Activated T-cell treated with anti-CD3 and anti-CD28 coated beads, Interleukin-2, amount 50 U/mL, for 48 hours (primary cell): ENCODE measurements around the gene SETD2.

ENCODE experiments used
- DNase-seq, 2 experiments: peaks; one replicate each; pipeline ENCODE4 v3.0.0-alpha.2; 2020

Gene SETD2

GRCh38 chr3:47006145-47006651 is 157.7 kb downstream of the SETD2 start:
- DNase-seq, result no peak

- DNase-seq, result no peak
Observed at GRCh38 chr3:47005212-47006144, 158.4 kb downstream of the SETD2 start.

- no peak for DNase-seq
Observed at GRCh38 chr3:47004369-47005211, 159.3 kb downstream of the SETD2 start.

- no peak for DNase-seq
Observed at GRCh38 chr3:47003461-47004368, 160.2 kb downstream of the SETD2 start.

GRCh38 chr3:47003056-47003410 is 160.9 kb downstream of the SETD2 start:
- DNase-seq, result no peak

- DNase-seq, result no peak
Observed at GRCh38 chr3:47002171-47003055, 161.5 kb downstream of the SETD2 start.

- no peak for DNase-seq
Observed at GRCh38 chr3:47001731-47002170, 162.2 kb downstream of the SETD2 start.

GRCh38 chr3:47000922-47001730 is 162.8 kb downstream of the SETD2 start:
- no peak for DNase-seq

GRCh38 chr3:47000198-47000815 is 163.6 kb downstream of the SETD2 start:
- DNase-seq, result no peak

GRCh38 chr3:46999516-47000197 is 164.3 kb downstream of the SETD2 start:
- DNase-seq, result no peak

- no peak for DNase-seq
Observed at GRCh38 chr3:46998852-46999515, 164.9 kb downstream of the SETD2 start.

- DNase-seq, result peak; percentile 80 to 84
Observed at GRCh38 chr3:46998121-46998851, 165.6 kb downstream of the SETD2 start.

- no peak for DNase-seq
Observed at GRCh38 chr3:46997453-46998091, 166.3 kb downstream of the SETD2 start.

- DNase-seq, result no peak
Observed at GRCh38 chr3:46996689-46997452, 167.0 kb downstream of the SETD2 start.

GRCh38 chr3:46995901-46996562 is 167.9 kb downstream of the SETD2 start:
- no peak for DNase-seq
